Stimulated activated CD8-positive, alpha-beta memory T cell treated with anti-CD3 and anti-CD28 coated beads, Interleukin-7, amount 100 ng/mL, for 48 hours (primary cell): ENCODE results near the gene SGCG.
"Not testable (repeated sequence)": the region's sequence is repeated elsewhere in the genome, so short reads cannot be mapped to it uniquely, and the experiment has no call there.

Experiments
- DNase-seq, 2 donors: peaks; one replicate each; pipeline ENCODE4 v3.0.0-alpha.2; 2020; ENCODE audit warnings: low read depth in 1 of 2; ENCODE audit errors: extremely low read depth in 1 of 2

The SGCG gene

GRCh38 chr13:23203516-23203915, 22.7 kb downstream of the SGCG start:
- DNase-seq: no peak

DNA sequence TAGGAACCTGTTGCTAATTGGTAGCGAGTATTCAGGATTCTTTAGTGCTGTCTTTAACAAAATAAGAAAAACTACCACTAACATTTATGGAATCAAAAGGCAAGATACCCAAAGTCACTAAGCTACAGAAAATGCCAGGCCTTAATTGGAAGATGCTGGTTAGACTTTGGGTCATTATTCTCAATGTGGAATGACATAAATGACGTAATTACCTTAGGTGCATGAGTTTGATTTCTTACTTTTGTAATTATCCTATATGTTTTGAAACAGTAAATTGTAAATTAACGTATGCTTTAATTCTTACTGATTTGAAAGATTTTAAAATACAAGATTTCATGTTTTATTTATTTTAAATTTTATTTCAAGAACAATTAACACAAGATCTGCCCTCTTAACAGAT, 25.0 kb downstream of the SGCG start:
- no peak for DNase-seq

- DNase-seq: no peak
Observed at GRCh38 chr13:23212671-23213070, 31.9 kb downstream of the SGCG start.

DNA sequence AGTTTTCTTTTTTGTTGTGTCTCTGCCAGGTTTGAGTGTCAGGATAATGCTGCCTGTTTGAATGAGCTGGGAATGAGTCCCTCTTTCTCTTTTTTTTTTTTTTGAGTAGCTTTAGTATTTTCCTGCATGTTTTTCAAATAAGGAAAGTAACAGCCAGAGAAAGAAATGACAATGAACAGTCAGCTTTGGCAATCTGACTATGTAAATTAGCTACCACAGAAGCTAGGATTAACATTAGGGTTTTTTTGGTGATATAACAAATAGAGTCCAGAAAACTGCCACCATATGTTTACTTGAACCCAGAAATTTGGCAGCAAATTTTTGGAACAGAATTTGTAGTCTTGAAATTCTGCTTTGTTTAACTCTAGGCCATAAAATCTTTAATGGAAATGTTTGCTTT, 50.5 kb downstream of the SGCG start:
- DNase-seq: no peak

DNA sequence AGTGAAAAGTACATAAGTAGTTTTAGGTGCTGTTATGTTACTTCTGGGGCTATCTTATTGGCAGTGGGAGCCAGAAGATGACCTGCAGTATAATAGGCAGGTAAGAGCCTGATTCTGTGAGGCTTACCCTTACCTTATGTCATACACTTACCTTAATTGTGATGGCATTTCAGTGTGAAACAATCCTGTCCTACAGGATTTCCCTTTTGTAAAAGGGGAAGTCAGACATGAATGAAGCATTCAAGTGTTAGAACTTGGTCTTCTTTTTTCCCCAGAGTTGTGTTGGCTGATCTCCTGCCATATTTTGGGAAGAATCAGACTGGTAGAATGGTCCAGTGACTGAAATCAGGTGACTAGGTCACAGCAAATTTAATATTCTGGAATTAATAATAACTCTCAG, 55.2 kb downstream of the SGCG start:
- no peak for DNase-seq

GRCh38 chr13:23243066-23243465, 62.3 kb downstream of the SGCG start:
- DNase-seq: no peak

- DNase-seq: not testable (repeated sequence)
Observed at GRCh38 chr13:23248410-23248809, 67.6 kb downstream of the SGCG start.

DNA sequence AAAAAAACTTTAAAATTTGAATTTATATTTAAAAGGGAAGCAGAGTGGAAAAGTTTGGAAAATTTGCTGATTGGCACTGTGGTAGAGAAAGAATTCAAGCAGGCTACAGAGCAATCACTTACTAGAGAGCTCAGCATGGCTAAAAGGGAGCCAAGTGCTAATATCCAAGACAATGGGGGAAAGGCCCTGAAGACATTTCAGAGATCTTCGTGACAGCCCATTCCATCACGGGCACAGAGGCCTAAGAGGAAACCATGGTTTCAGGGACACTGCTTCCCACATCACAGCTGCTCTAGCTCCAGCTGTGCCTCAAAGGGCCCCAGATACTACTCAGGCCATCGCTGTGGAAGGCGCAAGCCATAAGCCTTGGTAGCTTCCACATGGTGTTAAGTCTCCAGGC, 73.7 kb downstream of the SGCG start:
- no peak for DNase-seq

DNA sequence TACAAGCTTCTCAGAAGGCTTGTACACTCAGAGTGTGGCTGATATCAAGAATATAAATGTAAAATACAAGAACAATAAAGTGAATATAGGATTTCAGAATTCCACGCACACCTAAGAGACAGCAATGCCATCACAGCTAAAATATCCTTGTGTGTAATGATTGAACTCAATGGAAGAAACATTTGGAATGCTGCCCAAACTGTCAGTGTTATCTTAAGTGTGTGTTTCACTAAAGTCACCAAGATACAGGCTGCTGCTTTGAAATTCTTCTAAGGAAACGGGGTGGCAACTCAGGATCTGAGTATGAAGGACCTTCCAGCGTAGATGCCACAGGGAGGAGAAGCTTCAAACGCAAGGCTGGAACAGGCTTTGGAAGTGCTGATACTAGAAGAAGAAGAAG, 86.8 kb downstream of the SGCG start:
- no peak for DNase-seq

- peak in 1 of 2 donors; percentile 14 for DNase-seq
Observed at GRCh38 chr13:23268441-23268840, 87.7 kb downstream of the SGCG start.

- DNase-seq: no peak
Observed at GRCh38 chr13:23271331-23271730, 90.6 kb downstream of the SGCG start.

- no peak for DNase-seq
Observed at GRCh38 chr13:23273498-23273897, 92.7 kb downstream of the SGCG start.

DNA sequence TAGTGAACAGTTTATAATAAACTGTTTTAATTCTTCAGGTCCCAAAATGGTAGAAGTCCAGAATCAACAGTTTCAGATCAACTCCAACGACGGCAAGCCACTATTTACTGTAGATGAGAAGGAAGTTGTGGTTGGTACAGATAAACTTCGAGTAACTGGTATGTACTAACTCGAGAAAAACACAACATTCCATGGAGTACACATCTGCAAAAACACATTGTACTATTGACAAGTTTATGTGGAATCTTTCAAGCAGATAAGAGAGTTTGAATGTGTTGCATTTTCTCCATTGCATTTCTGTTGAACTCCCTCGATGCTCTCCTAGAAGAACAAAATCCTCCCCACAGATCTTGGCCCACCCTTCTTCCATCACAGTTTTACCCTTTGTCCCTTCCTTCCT, 98.5 kb downstream of the SGCG start:
- DNase-seq: no peak

GRCh38 chr13:23288564-23288963, 107.8 kb downstream of the SGCG start:
- DNase-seq: no peak

- no peak for DNase-seq
Observed at GRCh38 chr13:23288995-23289394, 108.2 kb downstream of the SGCG start.

DNA sequence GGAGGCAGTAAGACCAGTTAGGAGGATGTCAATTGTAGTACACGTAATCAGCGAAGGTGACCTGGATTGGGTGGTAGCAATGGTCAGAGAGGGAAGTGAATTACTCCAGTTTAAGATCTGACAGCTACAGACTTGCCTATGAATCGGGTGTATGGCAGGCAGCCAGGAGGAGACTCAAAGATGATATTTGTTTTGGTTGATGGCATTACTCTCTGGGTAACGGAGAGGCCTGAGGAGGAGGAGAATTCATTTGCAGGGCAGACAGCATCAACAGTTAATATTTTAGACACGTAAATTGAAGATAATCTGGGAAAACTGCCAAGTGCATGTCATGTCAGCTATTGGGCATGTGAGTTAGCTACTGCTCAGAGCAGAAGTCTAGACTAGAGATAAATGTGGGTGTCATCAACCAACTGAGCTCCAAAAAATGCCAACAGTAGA, 109.2 kb downstream of the SGCG start:
- DNase-seq: no peak

DNA sequence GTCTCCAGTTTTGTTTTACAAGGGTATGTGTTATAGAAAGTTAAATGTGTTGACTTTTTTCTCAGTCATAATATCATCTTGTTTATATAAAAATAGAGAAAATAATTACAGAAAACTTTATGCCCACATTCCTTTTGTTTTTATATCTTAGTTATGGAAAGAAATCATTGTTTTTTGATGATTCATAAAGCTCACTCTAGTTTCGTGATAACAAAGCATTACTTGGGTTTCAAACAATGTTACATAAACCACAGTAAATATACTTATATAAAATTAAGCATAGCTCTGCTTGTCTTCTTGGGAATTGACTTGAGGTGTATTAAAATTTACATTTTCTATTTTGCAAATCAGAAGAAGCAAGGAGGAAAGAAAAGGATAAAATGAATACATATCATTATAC, 111.8 kb downstream of the SGCG start:
- DNase-seq: no peak

DNA sequence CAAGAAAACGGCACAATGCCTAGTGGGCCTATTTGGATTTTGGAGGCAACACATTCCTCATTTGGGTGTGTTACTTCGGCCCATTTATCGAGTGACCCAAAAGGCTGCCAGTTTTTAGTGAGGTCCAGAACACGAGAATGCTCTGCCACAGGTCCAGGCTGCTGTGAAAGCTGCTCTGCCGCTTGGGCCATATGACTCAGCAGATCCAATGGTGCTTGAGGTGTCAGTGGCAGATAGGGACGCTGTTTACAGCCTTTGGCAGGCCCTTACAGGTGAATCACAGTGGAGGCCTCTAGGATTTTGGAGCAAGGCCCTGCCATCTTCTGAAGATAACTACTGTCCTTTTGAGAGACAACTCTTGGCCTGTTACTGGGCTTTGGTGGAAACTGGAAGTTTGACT, 134.1 kb downstream of the SGCG start:
- not testable (repeated sequence) for DNase-seq

DNA sequence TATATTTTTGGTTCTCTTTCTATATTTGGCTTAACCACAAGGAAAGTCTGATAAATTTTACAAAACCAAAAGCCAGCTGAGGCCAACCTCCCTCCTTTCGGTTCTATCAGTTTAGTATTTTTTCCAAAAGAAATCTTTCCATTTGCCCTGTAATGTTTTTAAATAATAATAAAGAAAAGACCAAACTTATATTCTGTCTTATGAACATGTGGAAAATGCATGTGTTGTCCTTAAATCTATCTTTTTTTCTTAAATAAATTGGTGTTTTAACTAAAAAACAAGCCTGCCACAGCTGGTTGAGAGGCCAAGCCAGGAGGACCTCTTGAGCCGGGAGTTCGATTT, 139.1 kb downstream of the SGCG start:
- no peak for DNase-seq

DNA sequence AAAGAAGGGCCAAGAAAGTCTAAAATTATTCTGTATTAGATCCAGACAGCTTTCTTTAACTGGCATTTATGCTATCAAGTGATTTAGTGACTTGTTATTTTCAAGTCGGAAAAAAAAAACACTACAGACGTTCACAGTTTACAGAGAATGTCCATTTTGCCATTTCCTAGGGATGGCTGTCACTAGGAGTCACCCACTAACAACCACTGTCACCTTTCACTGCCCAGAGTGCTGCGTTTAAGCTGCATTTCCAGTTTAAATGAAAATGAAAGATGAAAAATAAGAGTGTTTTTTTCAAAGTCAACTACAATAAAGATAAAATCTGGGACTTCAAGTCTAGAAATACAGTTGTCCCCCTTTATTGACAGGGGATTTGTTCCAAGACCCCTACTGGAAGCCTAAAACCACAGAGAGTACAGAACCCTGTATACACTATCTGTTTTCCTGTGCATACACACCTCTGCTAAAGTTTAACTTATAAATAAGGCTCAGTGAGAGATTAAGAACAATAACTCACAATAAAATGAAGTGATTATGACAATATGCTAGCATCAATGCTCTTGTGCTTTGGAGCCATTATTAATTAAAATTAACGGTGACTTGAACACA, 140.3 kb downstream of the SGCG start:
- no peak for DNase-seq

GRCh38 chr13:23321535-23322241, 140.9 kb downstream of the SGCG start:
- no peak for DNase-seq

DNA sequence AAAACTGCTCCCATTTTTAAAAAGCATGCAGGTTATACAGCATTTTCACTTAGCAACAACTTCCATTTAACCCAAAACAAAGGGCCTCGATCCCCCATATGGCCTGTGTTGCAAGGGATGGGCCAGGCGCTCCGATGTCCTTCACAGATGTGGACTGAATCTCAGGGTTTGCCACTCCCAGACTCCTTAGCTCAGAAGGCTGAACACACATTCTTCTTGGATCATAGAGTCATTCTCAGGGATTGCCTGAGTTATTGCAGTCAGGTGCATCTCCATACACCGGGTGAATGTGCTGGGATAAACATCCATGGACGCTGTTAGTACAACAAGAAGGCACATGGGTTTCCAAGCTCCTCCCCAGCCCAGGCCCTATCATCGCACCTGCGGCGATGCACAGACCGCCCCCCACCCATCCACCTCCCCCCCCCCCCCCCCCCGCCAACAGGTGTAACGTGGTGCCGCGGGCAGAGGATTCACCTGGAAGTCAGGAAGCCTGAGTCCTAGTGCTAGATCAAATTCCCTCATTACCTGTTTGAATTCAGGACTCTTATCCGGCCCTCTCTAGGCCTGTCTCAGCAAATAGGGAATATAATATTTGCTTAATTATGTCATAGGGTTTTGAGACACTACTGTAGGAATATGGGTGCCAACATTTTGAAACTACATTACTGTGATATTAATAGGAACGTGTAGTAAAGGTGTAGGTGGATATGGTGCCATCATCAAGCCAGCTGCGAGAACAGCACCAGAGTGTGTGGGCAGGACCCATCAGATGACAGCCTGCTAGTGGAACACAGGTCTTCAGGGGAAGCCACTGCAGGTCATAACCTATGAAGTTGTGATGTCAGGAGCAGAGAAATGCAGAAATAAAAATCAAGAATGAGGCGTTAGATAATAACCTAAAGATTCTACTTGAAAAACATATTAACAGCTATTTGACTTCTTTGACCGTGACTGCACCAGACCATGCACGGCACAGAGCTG, 141.9 kb downstream of the SGCG start:
- no peak for DNase-seq
